DND-41 (cell line): ENCODE data around the gene ARPC1A.

Source experiments
- CTCF ChIP-seq: IDR thresholded peaks from 2 replicates; pipeline ENCODE4 v1.5.1; 2012; ENCODE audit warnings: borderline replicate concordance, low read length, moderate library complexity, mild to moderate bottlenecking; ENCODE audit not compliant: poor library complexity, severe bottlenecking; ENCODE audit errors: extremely low read depth
- EZH2 ChIP-seq: IDR thresholded peaks from 3 replicates; pipeline ENCODE4 v1.6.1; 2012; ENCODE audit warnings: borderline replicate concordance, low read depth, mild to moderate bottlenecking, moderate library complexity, low read length, inconsistent platforms; ENCODE audit not compliant: severe bottlenecking

- TF ChIP-seq CTCF = no peak
- no peak for TF ChIP-seq EZH2
Measured at GRCh38 chr7:99379043-99379577, 53.4 kb downstream of the ARPC1A start.
